ENCODE results near the gene TSEN2.

- TF ChIP-seq CTCF (IDR thresholded peaks at IDR 0.05): no peak
- no peak for TF ChIP-seq EP300 (IDR thresholded peaks at IDR 0.05)
Measured at GRCh38 chr3:12489832-12490231, 5.6 kb downstream of the TSEN2 start.
